Measurements from ENCODE around the gene EIF2AK3. TPM values are rescaled to one million over a fixed set of nuclear protein-coding genes. Genes with fewer than 3 reads are reported as not detected.

Gene EIF2AK3
- total RNA-seq = 20.3 and 25.9 TPM in 2 replicates

GRCh38 chr2:88627055-88627855, at the start of gene EIF2AK3:
Gene EIF2AK3 (minus strand): TSS chr2:88627464. CDS start chr2:88627274, 190 bp downstream.
- no peak for TF ChIP-seq CTCF (IDR thresholded peaks at IDR 0.05; ENCODE audit: insufficient read depth, low read depth, low read length)
- peak within 1 kb of the TSS; percentile 89 for H3K4me3 ChIP-seq (ENCODE audit: low read depth, low read length)
- peak; percentile 100 for DNase-seq (ENCODE audit: low read depth)

- no peak overlapping the region for H3K4me3 ChIP-seq (ENCODE audit: low read depth, low read length)
- no peak for DNase-seq (ENCODE audit: low read depth)
- TF ChIP-seq CTCF (IDR thresholded peaks at IDR 0.05; ENCODE audit: insufficient read depth, low read depth, low read length) = no peak
These were observed 46.1 kb upstream of the EIF2AK3 start for GRCh38 chr2:88673363-88673762.

GRCh38 chr2:88671786-88672427, 44.6 kb upstream of the EIF2AK3 start:
- peak; percentile 67 for DNase-seq (ENCODE audit: low read depth)
- TF ChIP-seq CTCF (IDR thresholded peaks at IDR 0.05; ENCODE audit: insufficient read depth, low read depth, low read length) = peak; percentile 89
- H3K4me3 ChIP-seq (ENCODE audit: low read depth, low read length) = no peak overlapping the region

- peak; percentile 54 for DNase-seq (ENCODE audit: low read depth)
- TF ChIP-seq CTCF (IDR thresholded peaks at IDR 0.05; ENCODE audit: insufficient read depth, low read depth, low read length) = peak; percentile 71
These were observed 42.4 kb upstream of the EIF2AK3 start for GRCh38 chr2:88669482-88670214.

GRCh38 chr2:88668862-88669261, 41.6 kb upstream of the EIF2AK3 start:
- DNase-seq (ENCODE audit: low read depth) = no peak
- no peak overlapping the region for H3K4me3 ChIP-seq (ENCODE audit: low read depth, low read length)
- no peak for TF ChIP-seq CTCF (IDR thresholded peaks at IDR 0.05; ENCODE audit: insufficient read depth, low read depth, low read length)

More at GRCh38 chr2:88669482-88670214, 42.4 kb upstream of the EIF2AK3 start:
- H3K4me3 ChIP-seq (ENCODE audit: low read depth, low read length) = no peak overlapping the region

- H3K4me3 ChIP-seq (ENCODE audit: low read depth, low read length) = no peak overlapping the region
- TF ChIP-seq CTCF (IDR thresholded peaks at IDR 0.05; ENCODE audit: insufficient read depth, low read depth, low read length) = no peak
- no peak for DNase-seq (ENCODE audit: low read depth)
These were observed 40.0 kb upstream of the EIF2AK3 start for GRCh38 chr2:88667219-88667618.

Measured in fibroblast of villous mesenchyme (primary cell).